Thymus (tissue), 11 donors: ENCODE measurements around the gene SPINT1. TPM values are rescaled to one million over a fixed set of nuclear protein-coding genes. Genes with fewer than 3 reads are reported as not detected.

Experiments used
- DNase-seq, 9 donors: peaks; one replicate each; pipeline ENCODE4 v3.0.0-alpha.2; 2013; ENCODE audit warnings: low spot score in 9 of 9, low read depth in 6 of 9, missing footprints in 1 of 9
- H3K27ac ChIP-seq, 2 donors: one replicate each; pipeline ENCODE4 v1.5.1; 2013; ENCODE audit warnings: control low read depth in 1 of 2, low read depth in 1 of 2, low read length in 1 of 2, mild to moderate bottlenecking in 1 of 2, moderate library complexity in 1 of 2
- H3K27me3 ChIP-seq, 2 donors: one replicate each; pipeline ENCODE4 v1.5.1; 2013; ENCODE audit warnings: low read length in 1 of 2; ENCODE audit not compliant: control insufficient read depth in 2 of 2, insufficient read depth in 1 of 2
- H3K36me3 ChIP-seq, 2 donors: one replicate each; pipeline ENCODE4 v1.5.1; 2013; ENCODE audit warnings: low read length in 1 of 2, mild to moderate bottlenecking in 1 of 2, moderate library complexity in 1 of 2; ENCODE audit not compliant: control insufficient read depth in 2 of 2, insufficient read depth in 2 of 2
- H3K4me1 ChIP-seq, 2 donors: one replicate each; pipeline ENCODE4 v1.5.1; 2013; ENCODE audit warnings: low read length in 2 of 2; ENCODE audit not compliant: control insufficient read depth in 2 of 2, insufficient read depth in 2 of 2
- H3K4me3 ChIP-seq, 2 donors: one replicate each; pipeline ENCODE4 v1.5.1; 2013; ENCODE audit warnings: low read length in 2 of 2, control low read depth in 1 of 2, mild to moderate bottlenecking in 1 of 2
- H3K9me3 ChIP-seq, 2 donors: one replicate each; pipeline ENCODE4 v1.5.1; 2013; ENCODE audit warnings: low read length in 1 of 2, mild to moderate bottlenecking in 1 of 2; ENCODE audit not compliant: control insufficient read depth in 2 of 2, insufficient read depth in 1 of 2
- WGBS: extraction: QIAGEN DNeasy Blood & Tissue Kit; methylation state at CpG from one replicate; pipeline ENCODE4 v1.1.7; 2013; 5-methylcytosine and 5-hydroxymethylcytosine counted together
- polyA plus RNA-seq: library from polyadenylated mRNA; stranded (reverse); fragments of 200-250 nt; gene quantifications from one replicate; pipeline ENCODE4 v1.2.3, GENCODE V29; 2013
- total RNA-seq: library from RNA; stranded (reverse); fragments of 120-200 nt; gene quantifications from one replicate; pipeline ENCODE4 v1.2.4, GENCODE V29; 2013
- donor health status: healthy.

SPINT1 gene
- total and polyA plus RNA-seq, 2 donors: 9.2 to 33.8 TPM

DNA sequence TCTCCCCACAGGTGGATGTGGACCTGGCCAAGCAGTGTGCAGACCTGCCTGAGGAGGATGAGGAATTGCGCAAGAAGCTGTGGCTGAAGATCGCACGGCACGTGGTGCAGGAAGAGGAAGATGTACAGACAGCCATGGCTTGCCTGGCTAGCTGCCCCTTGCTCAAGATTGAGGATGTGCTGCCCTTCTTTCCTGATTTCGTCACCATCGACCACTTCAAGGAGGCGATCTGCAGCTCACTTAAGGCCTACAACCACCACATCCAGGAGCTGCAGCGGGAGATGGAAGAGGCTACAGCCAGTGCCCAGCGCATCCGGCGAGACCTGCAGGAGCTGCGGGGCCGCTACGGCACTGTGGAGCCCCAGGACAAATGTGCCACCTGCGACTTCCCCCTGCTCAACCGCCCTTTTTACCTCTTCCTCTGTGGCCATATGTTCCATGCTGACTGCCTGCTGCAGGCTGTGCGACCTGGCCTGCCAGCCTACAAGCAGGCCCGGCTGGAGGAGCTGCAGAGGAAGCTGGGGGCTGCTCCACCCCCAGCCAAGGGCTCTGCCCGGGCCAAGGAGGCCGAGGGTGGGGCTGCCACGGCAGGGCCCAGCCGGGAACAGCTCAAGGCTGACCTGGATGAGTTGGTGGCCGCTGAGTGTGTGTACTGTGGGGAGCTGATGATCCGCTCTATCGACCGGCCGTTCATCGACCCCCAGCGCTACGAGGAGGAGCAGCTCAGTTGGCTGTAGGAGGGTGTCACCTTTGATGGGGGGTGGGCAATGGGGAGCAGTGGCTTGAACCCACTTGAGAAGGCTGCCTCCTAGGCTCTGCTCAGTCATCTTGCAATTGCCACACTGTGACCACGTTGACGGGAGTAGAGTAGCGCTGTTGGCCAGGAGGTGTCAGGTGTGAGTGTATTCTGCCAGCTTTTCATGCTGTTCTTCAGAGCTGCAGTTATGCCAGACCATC lies 59.0 kb downstream of the SPINT1 start:
- peaks cover 40 to 49% of the 10 kb centered on the region in 2 donors for H3K36me3 ChIP-seq
- no peaks in the 10 kb centered on the region for H3K27me3 ChIP-seq
- peak overlapping the region in 1 of 2 donors; percentile 38 for H3K27ac ChIP-seq
- H3K4me3 ChIP-seq: no peak overlapping the region
- H3K4me1 ChIP-seq: peaks cover 23 to 44% of the 10 kb centered on the region in 2 donors
- H3K9me3 ChIP-seq: peaks cover 0 to 3% of the 10 kb centered on the region in 2 donors
- WGBS: 32% methylated on average over 33 of the region's 33 CpGs
- peak in 2 of 9 donors; percentile 32 to 58 for DNase-seq

DNA sequence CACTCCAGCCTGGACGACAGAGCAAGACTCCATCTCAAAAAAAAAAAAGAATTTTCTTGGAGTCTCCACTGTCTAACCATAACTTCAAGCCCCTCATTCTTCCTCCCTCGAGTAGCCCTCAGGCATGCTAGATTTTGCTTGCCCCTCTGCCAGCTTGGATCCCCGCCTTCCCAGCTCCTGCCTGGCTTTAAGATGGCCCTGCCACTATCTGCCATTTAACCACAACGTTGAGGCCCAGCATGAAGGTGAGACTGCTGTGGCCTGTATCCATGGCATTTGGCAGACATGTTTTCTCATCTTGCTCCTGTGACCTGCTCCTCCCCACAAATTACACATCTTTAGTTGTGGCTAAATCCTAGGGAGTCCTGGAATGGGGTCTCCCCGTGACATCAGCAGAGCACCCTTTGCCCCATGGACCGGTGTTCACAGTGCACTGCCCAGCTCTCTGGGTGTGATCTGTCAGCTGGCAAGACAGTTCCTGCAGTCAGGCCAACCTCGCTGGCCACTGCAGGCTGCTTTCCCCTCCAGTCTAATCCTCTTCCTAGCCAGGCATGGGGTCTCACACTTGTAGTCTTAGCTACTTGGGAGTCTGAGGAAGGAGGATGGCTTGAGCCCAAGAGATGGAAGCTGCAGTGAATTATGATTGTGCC lies 60.8 kb downstream of the SPINT1 start:
- H3K4me1 ChIP-seq: peaks cover 23 to 53% of the 10 kb centered on the region in 2 donors
- H3K27ac ChIP-seq: no peak overlapping the region
- no peak for DNase-seq
- H3K9me3 ChIP-seq: peaks cover 0 to 3% of the 10 kb centered on the region in 2 donors
- WGBS: 95% methylated on average over 7 of the region's 7 CpGs
- peaks cover 28 to 38% of the 10 kb centered on the region in 2 donors for H3K36me3 ChIP-seq
- no peaks in the 10 kb centered on the region for H3K27me3 ChIP-seq
- H3K4me3 ChIP-seq: no peak overlapping the region

DNA sequence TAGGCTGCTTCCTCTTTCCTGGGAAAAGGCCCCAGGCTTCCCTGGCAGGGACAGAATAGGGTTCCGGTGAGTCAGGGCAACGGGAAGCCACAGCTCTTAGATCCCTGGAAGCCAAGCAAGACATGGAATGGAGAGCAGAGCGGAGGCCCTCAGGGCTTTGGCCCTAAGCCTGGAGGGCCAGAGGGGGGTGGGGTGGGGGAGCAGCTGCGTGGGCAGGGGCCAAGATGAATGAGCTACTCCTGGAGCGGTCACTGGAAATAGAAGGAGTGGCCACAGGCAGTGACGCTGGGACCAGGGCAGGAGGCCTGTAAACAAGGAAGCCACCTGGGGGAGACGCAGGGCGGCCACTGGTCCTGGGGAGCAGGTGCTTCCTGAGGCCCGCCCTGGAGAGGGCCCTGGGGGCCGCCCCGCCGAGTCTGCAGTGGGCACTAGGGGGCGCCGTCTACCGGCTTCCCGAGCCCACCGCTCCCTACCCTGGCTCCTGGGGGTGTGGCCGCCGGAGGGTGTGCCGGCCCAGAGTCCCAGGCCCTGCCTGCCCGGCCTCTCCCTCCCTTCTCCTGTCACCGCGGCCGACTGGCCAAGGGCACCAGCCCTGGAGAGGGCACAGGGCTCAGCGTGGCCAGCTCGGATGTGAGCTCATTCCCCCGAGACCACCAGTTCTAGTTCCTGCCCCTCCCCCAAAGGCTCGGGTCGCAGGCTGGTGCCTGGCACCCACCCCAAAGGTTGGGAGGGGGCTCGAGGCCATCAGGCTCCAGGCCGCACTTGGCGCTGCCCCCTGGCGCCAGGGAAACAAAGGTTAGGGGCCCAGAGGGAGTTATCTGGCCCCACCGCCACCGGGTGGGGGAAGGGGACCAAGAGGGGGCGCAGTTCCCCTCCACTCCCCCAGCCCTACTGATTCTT lies 62.5 kb downstream of the SPINT1 start:
- Histone ChIP-seq H3K9me3 (peaks cover 0 to 3% of the 10 kb centered on the region in 2 donors), H3K4me3 (peak overlapping the region; percentile 55 to 71), H3K36me3 (peaks cover 14 to 23% of the 10 kb centered on the region in 2 donors), H3K4me1 (peaks cover 23 to 63% of the 10 kb centered on the region in 2 donors), H3K27ac (peak overlapping the region; percentile 66), H3K27me3 (no peaks in the 10 kb centered on the region)
- WGBS: 6% methylated on average over 36 of the region's 36 CpGs
- DNase-seq: peak in 5 of 9 donors; percentile 64 to 84 (median 80)

DNA sequence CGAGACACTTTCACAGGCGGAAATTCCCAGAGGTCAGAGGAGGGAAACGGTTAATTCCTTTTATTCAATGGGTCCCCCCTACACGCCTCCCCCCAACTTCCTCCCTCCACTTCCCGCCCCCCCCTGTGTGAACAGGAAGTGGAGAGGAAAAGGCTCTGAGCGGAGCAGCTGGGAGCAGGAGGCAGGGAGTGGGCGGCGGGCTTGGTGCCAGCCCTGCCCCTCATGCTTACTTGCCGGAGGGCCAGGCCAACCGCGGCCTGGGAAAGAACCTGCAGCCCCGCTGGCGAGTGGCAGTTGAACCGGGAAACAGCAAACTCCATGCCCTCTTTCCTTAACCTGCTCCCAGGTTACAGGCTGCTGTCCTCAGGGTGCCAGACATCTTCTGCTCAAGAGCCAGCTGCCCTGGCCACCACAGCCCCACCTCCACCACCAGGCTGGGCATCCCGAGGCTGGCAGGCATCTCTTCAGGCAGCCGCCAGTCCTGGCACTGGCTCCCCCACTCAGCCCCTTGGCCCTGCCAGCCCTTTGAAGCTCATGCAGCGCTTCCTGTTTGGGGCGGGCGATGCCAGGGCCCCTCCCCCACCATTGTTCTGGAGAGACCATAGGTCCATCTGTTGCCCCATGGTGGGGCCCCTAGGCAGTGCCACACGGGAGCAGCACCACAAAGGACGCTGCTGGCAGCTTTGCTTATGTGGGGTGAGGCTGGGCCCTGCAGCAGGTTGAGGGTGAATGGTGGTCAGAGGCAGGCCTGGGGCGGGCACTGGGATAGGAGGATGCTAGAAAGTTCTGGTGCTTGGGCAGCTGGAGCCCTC lies 63.3 kb downstream of the SPINT1 start:
- peak in 3 of 9 donors; percentile 63 to 79 (median 65) for DNase-seq
- peaks cover 14 to 22% of the 10 kb centered on the region in 2 donors for H3K36me3 ChIP-seq
- no peaks in the 10 kb centered on the region for H3K27me3 ChIP-seq
- H3K4me1 ChIP-seq: peaks cover 23 to 66% of the 10 kb centered on the region in 2 donors
- H3K4me3 ChIP-seq: peak overlapping the region; percentile 55 to 71
- 7% methylated on average over 22 of the region's 22 CpGs for WGBS
- peak overlapping the region; percentile 66 to 87 for H3K27ac ChIP-seq
- H3K9me3 ChIP-seq: peaks cover 0 to 3% of the 10 kb centered on the region in 2 donors

Other genes with a start within 250 kb of the SPINT1 start
- 25.8 TPM for gene KNL1, start 249.8 kb upstream of the SPINT1 start, total RNA-seq
- 2.4 TPM for gene KNL1, start 249.8 kb upstream of the SPINT1 start, polyA plus RNA-seq
- 12.3 TPM for gene RAD51, start 148.9 kb upstream of the SPINT1 start, total RNA-seq
- 1.2 TPM for gene RAD51, start 148.9 kb upstream of the SPINT1 start, polyA plus RNA-seq
- 15.0 TPM for gene RMDN3, start 88.8 kb upstream of the SPINT1 start, total RNA-seq
- 27.0 TPM for gene RMDN3, start 88.8 kb upstream of the SPINT1 start, polyA plus RNA-seq
- 57.0 TPM for gene GCHFR, start 80.0 kb upstream of the SPINT1 start, total RNA-seq
- 33.7 TPM for gene GCHFR, start 80.0 kb upstream of the SPINT1 start, polyA plus RNA-seq
- gene C15orf62, start 74.1 kb upstream of the SPINT1 start, total RNA-seq: 1.1 TPM
- gene C15orf62, start 74.1 kb upstream of the SPINT1 start, polyA plus RNA-seq: 1.8 TPM
- gene ZFYVE19, start 37.0 kb upstream of the SPINT1 start, total RNA-seq: 16.9 TPM
- 43.5 TPM for gene ZFYVE19, start 37.0 kb upstream of the SPINT1 start, polyA plus RNA-seq
- 45.0 TPM for gene DNAJC17, start 36.6 kb upstream of the SPINT1 start, total RNA-seq
- 62.9 TPM for gene DNAJC17, start 36.6 kb upstream of the SPINT1 start, polyA plus RNA-seq
- 0.14 TPM for gene PPP1R14D, start 15.3 kb upstream of the SPINT1 start, total RNA-seq
- gene PPP1R14D, start 15.3 kb upstream of the SPINT1 start, polyA plus RNA-seq: 1.2 TPM
- 3.4 TPM for gene RHOV, start 30.2 kb downstream of the SPINT1 start, total RNA-seq
- gene RHOV, start 30.2 kb downstream of the SPINT1 start, polyA plus RNA-seq: 15.3 TPM
- gene VPS18, start 50.4 kb downstream of the SPINT1 start, total RNA-seq: 12.4 TPM
- 10.3 TPM for gene VPS18, start 50.4 kb downstream of the SPINT1 start, polyA plus RNA-seq
- 5.2 TPM for gene DLL4, start 85.3 kb downstream of the SPINT1 start, total RNA-seq
- 5.9 TPM for gene DLL4, start 85.3 kb downstream of the SPINT1 start, polyA plus RNA-seq
- gene CHAC1, start 109.4 kb downstream of the SPINT1 start, total RNA-seq: 0.47 TPM
- gene CHAC1, start 109.4 kb downstream of the SPINT1 start, polyA plus RNA-seq: 1.9 TPM